PFSK-1 (cell line): ENCODE results near the gene RABGAP1L.

Experiments
- FOXP2 ChIP-seq: optimal IDR thresholded peaks from 2 replicates; pipeline ENCODE3; 2011; ENCODE audit warnings: borderline replicate concordance, control low read depth, inconsistent platforms; ENCODE audit not compliant: insufficient read depth; ENCODE audit errors: extremely low read length, extremely low read depth
- POLR2AphosphoS5 ChIP-seq: IDR thresholded peaks from 2 replicates; pipeline ENCODE4 v1.6.1; 2012; ENCODE audit warnings: low read depth, mild to moderate bottlenecking, control low read depth, low read length, moderate library complexity
- REST ChIP-seq, 2 experiments: IDR thresholded peaks; 2 replicates each; pipeline versions ENCODE4 v1.6.1 to v1.8.0; 2011 to 2012; ENCODE audit warnings: low read depth in 2 of 2, low read length in 2 of 2, control low read depth in 1 of 2, inconsistent platforms in 1 of 2, mild to moderate bottlenecking in 1 of 2, moderate library complexity in 1 of 2; ENCODE audit not compliant: insufficient read depth in 1 of 2
- SIN3A ChIP-seq: IDR thresholded peaks from 2 replicates; pipeline ENCODE4 v1.6.1; 2012; ENCODE audit warnings: mild to moderate bottlenecking, low read length, moderate library complexity, borderline replicate concordance; ENCODE audit not compliant: insufficient read depth
- TAF1 ChIP-seq: IDR thresholded peaks from 2 replicates; pipeline ENCODE4 v1.6.1; 2012; ENCODE audit warnings: low read length, control low read depth, borderline replicate concordance; ENCODE audit not compliant: insufficient read depth

The RABGAP1L gene

GRCh38 chr1:174874331-174875053 lies 715.2 kb downstream of the RABGAP1L start:
- no peak for TF ChIP-seq FOXP2
- no peak for TF ChIP-seq REST (IDR thresholded peaks at IDR 0.05; ENCODE audit: insufficient read depth in 1 of 2, low read depth in 2 of 2, low read length in 2 of 2)
- no peak for TF ChIP-seq TAF1
- TF ChIP-seq POLR2AphosphoS5, result no peak
- no peak for TF ChIP-seq SIN3A

GRCh38 chr1:174875306-174875705 lies 716.0 kb downstream of the RABGAP1L start:
- no peak for TF ChIP-seq TAF1
- no peak for TF ChIP-seq FOXP2
- no peak for TF ChIP-seq SIN3A
- TF ChIP-seq REST (IDR thresholded peaks at IDR 0.05; ENCODE audit: insufficient read depth in 1 of 2, low read depth in 2 of 2, low read length in 2 of 2), result no peak
- no peak for TF ChIP-seq POLR2AphosphoS5

- TF ChIP-seq POLR2AphosphoS5, result no peak
- TF ChIP-seq TAF1, result no peak
- no peak for TF ChIP-seq FOXP2
- TF ChIP-seq SIN3A, result no peak
- TF ChIP-seq REST (IDR thresholded peaks at IDR 0.05; ENCODE audit: insufficient read depth in 1 of 2, low read depth in 2 of 2, low read length in 2 of 2), result no peak
Observed at GRCh38 chr1:174877208-174877673, 717.9 kb downstream of the RABGAP1L start.

DNA sequence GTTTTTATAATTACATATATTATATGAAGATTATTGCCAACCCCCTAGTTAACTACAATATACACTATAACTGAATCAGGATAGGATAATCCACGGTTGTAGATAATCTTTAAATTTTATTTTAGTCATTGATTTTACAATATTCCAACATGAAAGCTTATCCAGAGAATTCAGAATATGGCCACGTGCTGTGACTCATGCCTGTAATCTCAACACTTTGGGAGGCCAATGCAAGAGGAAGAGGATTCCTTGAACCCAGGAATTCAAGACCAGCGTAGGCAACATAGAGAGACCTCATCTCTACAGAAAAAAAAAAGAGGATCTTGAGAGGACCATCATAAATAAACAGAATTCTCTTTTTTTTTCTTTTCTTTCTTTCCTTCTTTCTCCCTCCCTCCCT lies 720.9 kb downstream of the RABGAP1L start:
- TF ChIP-seq SIN3A (no peak), TAF1 (no peak), REST (IDR thresholded peaks at IDR 0.05; ENCODE audit: insufficient read depth in 1 of 2, low read depth in 2 of 2, low read length in 2 of 2) (no peak), FOXP2 (no peak), POLR2AphosphoS5 (no peak)
